ENCODE measurements around the gene CUZD1.
"Not testable (repeated sequence)": the region's sequence is repeated elsewhere in the genome, so short reads cannot be mapped to it uniquely, and the experiment has no call there.

The CUZD1 gene

DNA sequence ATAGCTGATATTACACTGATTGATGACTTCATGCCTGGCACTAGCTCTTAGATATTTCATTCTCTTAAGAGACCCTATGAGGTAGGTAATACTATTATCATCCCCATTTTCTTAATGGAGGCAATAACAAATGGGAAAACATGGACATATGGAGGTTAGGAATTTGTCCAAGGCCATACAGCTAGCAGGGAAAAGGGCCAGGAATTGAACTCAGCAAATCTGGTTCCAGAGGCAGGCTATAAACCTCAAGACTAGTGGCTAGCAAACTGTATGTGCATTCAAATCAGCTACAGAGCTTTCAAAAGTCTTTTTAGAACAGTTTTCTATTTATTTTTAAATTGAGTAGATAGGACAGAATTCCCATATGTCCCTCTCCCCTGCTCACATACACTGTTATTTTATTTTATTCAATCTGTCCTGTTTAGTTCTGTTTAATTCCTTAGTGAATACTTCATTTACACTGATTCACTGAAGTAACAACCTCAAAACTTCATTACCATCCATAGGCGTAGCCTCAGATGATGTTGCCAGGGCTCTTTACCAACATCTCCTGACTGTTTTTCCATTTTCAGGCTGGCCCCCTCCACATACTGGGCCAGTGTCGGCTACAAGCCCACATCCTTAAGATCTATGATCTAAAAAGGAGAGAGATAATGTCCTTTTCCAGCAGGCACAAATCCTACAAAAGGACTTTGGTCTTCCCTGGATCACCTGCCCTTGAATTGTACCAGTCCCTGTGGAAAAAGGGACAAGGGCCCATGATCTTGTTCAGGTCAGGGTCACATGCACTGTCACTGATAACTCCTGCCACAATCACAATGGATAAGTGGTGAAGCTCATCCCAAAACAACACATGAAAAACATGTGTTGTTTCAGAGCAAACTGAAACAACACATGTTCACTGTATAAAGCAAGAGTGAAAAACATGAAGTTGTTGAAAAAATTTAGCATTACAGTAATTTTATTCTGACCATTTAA, 17.8 kb upstream of the CUZD1 start:
- no peaks in the 10 kb centered on the region for H3K9me3 ChIP-seq (ENCODE audit: severe bottlenecking)
- DNase-seq (ENCODE audit: low spot score): no peak
- peak overlapping the region; percentile 91 for H3K27ac ChIP-seq (ENCODE audit: poor library complexity, severe bottlenecking)
- TF ChIP-seq, protein P1, sequence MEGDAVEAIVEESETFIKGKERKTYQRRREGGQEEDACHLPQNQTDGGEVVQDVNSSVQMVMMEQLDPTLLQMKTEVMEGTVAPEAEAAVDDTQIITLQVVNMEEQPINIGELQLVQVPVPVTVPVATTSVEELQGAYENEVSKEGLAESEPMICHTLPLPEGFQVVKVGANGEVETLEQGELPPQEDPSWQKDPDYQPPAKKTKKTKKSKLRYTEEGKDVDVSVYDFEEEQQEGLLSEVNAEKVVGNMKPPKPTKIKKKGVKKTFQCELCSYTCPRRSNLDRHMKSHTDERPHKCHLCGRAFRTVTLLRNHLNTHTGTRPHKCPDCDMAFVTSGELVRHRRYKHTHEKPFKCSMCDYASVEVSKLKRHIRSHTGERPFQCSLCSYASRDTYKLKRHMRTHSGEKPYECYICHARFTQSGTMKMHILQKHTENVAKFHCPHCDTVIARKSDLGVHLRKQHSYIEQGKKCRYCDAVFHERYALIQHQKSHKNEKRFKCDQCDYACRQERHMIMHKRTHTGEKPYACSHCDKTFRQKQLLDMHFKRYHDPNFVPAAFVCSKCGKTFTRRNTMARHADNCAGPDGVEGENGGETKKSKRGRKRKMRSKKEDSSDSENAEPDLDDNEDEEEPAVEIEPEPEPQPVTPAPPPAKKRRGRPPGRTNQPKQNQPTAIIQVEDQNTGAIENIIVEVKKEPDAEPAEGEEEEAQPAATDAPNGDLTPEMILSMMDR (IDR thresholded peaks at IDR 0.05; ENCODE audit: poor library complexity, severe bottlenecking): no peak
- no peak for ATAC-seq (ENCODE audit: low read depth)
- no peak overlapping the region for H3K4me3 ChIP-seq (ENCODE audit: severe bottlenecking)
- peaks cover 62% of the 10 kb centered on the region for H3K4me1 ChIP-seq (ENCODE audit: insufficient read depth, poor library complexity, severe bottlenecking)
- peaks cover 22% of the 10 kb centered on the region for H3K36me3 ChIP-seq (ENCODE audit: low read depth)
- H3K27me3 ChIP-seq (ENCODE audit: insufficient read depth, poor library complexity, severe bottlenecking): no peaks in the 10 kb centered on the region

DNA sequence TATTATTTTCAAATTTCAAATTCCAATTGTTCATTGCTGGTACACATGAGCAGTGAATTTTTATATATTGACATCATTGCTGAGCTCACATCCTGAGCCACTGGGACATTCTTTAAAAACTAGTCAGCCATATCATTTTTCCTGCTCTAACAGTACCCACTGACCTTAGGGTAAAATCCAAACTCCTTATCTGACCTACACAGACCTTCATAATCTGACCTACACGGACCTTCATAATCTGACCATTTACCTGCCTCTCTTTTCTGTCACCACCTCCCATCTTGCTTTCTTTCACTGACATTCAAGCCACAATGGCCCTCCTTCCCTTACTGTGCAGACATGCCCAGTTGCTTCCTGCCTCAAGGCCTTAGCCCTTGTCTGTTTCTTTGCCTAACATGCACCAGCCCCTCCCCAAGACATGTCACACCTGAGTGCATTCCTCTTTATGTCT, 16.1 kb upstream of the CUZD1 start:
- Histone ChIP-seq H3K9me3 (ENCODE audit: severe bottlenecking) (no peaks in the 10 kb centered on the region), H3K4me1 (ENCODE audit: insufficient read depth, poor library complexity, severe bottlenecking) (peaks cover 54% of the 10 kb centered on the region), H3K4me3 (ENCODE audit: severe bottlenecking) (no peak overlapping the region), H3K27ac (ENCODE audit: poor library complexity, severe bottlenecking) (peak overlapping the region; percentile 91), H3K36me3 (ENCODE audit: low read depth) (peaks cover 29% of the 10 kb centered on the region), H3K27me3 (ENCODE audit: insufficient read depth, poor library complexity, severe bottlenecking) (no peaks in the 10 kb centered on the region)
- TF ChIP-seq, protein P1 (IDR thresholded peaks at IDR 0.05; ENCODE audit: poor library complexity, severe bottlenecking): no peak
- DNase-seq (ENCODE audit: low spot score) (no peak), ATAC-seq (ENCODE audit: low read depth) (peak; percentile 90)

DNA sequence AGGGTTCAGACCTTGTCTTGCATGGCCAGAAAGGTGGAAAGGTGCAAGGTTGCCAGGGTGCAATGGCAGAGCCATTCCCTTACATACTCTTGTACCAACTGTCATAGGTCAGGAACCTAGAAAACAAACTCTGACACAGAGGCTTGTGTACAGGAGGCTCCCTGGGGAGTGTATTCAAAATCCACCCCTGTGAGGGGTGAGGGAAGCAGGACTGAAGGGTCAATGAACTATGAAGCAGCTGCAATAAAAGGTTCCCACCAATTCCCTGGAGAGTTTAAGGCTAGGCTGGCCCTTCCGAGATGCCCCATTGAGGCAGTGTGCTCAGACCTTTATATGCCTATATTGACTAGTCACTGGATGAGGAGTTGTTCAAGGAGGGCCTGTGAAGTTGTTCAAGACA, 13.9 kb upstream of the CUZD1 start:
- no peak for ATAC-seq (ENCODE audit: low read depth)
- no peak for DNase-seq (ENCODE audit: low spot score)
- no peaks in the 10 kb centered on the region for H3K27me3 ChIP-seq (ENCODE audit: insufficient read depth, poor library complexity, severe bottlenecking)
- peaks cover 48% of the 10 kb centered on the region for H3K4me1 ChIP-seq (ENCODE audit: insufficient read depth, poor library complexity, severe bottlenecking)
- TF ChIP-seq, protein P1 (IDR thresholded peaks at IDR 0.05; ENCODE audit: poor library complexity, severe bottlenecking): no peak
- peaks cover 33% of the 10 kb centered on the region for H3K36me3 ChIP-seq (ENCODE audit: low read depth)
- peak overlapping the region; percentile 91 for H3K27ac ChIP-seq (ENCODE audit: poor library complexity, severe bottlenecking)
- H3K9me3 ChIP-seq (ENCODE audit: severe bottlenecking): no peaks in the 10 kb centered on the region
- H3K4me3 ChIP-seq (ENCODE audit: severe bottlenecking): no peak overlapping the region

DNA sequence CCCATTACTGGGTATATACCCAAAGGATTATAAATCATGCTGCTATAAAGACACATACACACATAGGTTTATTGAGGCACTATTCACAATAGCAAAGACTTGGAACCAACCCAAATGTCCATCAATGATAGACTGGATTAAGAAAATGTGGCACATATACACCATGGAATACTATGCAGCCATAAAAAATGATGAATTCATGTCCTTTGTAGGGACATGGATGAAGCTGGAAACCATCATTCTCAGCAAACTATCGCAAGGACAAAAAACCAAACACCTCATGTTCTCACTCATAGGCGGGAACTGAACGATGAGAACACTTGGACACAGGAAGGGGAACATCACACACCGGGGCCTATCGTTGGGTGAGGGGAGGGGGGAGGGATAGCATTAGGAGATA, 12.4 kb upstream of the CUZD1 start:
- DNase-seq (ENCODE audit: low spot score); ATAC-seq (ENCODE audit: low read depth); H3K9me3 ChIP-seq (ENCODE audit: severe bottlenecking); H3K27me3 ChIP-seq (ENCODE audit: insufficient read depth, poor library complexity, severe bottlenecking); H3K4me3 ChIP-seq (ENCODE audit: severe bottlenecking); H3K27ac ChIP-seq (ENCODE audit: poor library complexity, severe bottlenecking): not testable (repeated sequence)
- H3K36me3 ChIP-seq (ENCODE audit: low read depth): peaks cover 45% of the 10 kb centered on the region
- H3K4me1 ChIP-seq (ENCODE audit: insufficient read depth, poor library complexity, severe bottlenecking): peaks cover 49% of the 10 kb centered on the region

DNA sequence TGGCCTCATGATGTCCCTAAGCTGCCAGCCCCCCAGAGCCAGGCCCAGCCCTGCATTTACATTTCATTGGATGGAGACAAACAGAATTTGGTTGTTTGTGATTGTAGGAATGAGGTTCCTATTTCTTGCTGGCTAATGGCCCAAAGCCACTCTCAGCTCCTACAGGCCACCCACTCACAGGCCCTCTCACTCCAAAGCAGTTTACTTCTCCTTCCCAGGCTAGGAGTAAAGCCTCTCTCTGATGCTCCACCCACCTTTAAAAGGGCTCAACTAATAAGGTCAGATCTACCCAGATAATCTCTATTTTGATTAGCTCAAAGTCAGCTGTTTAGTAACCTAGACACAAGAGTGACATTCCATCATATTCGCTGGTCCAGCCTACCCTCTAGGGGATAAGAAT, 11.2 kb upstream of the CUZD1 start:
- H3K27ac ChIP-seq (ENCODE audit: poor library complexity, severe bottlenecking): peak overlapping the region; percentile 86
- no peak for DNase-seq (ENCODE audit: low spot score)

More for the DNA sequence above, 11.2 kb upstream of the CUZD1 start:
- Histone ChIP-seq H3K4me3 (ENCODE audit: severe bottlenecking) (no peak overlapping the region), H3K4me1 (ENCODE audit: insufficient read depth, poor library complexity, severe bottlenecking) (peaks cover 49% of the 10 kb centered on the region), H3K27me3 (ENCODE audit: insufficient read depth, poor library complexity, severe bottlenecking) (no peaks in the 10 kb centered on the region), H3K36me3 (ENCODE audit: low read depth) (peaks cover 45% of the 10 kb centered on the region), H3K9me3 (ENCODE audit: severe bottlenecking) (no peaks in the 10 kb centered on the region)
- TF ChIP-seq, protein P1 (IDR thresholded peaks at IDR 0.05; ENCODE audit: poor library complexity, severe bottlenecking): no peak
- no peak for ATAC-seq (ENCODE audit: low read depth)

All from RWPE2 (cell line).